ENCODE data around the gene RBM20. TPM values are rescaled to one million over a fixed set of nuclear protein-coding genes. Genes with fewer than 3 reads are reported as not detected.

The RBM20 gene
- total RNA-seq, 1 donor from 2014 or later, result 0.32 TPM

- no peaks in the 10 kb centered on the region for H3K79me2 ChIP-seq (ENCODE audit: low read depth)
- no peak overlapping the region for H2AFZ ChIP-seq (replicated peaks)
- no peaks in the 10 kb centered on the region for H3K36me3 ChIP-seq
- H3F3A ChIP-seq (ENCODE audit: low read depth), result no peaks in the 10 kb centered on the region
- H3K4me1 Mint-ChIP-seq, result peaks cover 9% of the 10 kb centered on the region
- H3K9me3 ChIP-seq (ENCODE audit: low read depth), result no peaks in the 10 kb centered on the region
- no peaks in the 10 kb centered on the region for H3K9me3 Mint-ChIP-seq
- DNase-seq (ENCODE audit: low spot score), result no peak
- no peak overlapping the region for H3K4me3 Mint-ChIP-seq
- H3K4me2 ChIP-seq, result no peak overlapping the region
- H3K27me3 ChIP-seq, result no peaks in the 10 kb centered on the region
- TF ChIP-seq CTCF (IDR thresholded peaks at IDR 0.05) (no peak), EZH2phosphoT487 (IDR thresholded peaks at IDR 0.05) (no peak), EZH2 (IDR thresholded peaks at IDR 0.05) (no peak)
- no peak overlapping the region for H3K27ac ChIP-seq
- no peak overlapping the region for H3K27ac Mint-ChIP-seq
- no peaks in the 10 kb centered on the region for H3K36me3 Mint-ChIP-seq
- peaks cover 2% of the 10 kb centered on the region for H3K27me3 Mint-ChIP-seq (ENCODE audit: insufficient read depth, low read depth)
- no peak overlapping the region for H3K4me3 ChIP-seq
- H4K20me1 ChIP-seq (ENCODE audit: low read depth), result no peaks in the 10 kb centered on the region
- H3K4me1 ChIP-seq, result no peaks in the 10 kb centered on the region
- no peak overlapping the region for H3K9ac ChIP-seq
These were observed 158.0 kb downstream of the RBM20 start for GRCh38 chr10:110802090-110802489.

DNA sequence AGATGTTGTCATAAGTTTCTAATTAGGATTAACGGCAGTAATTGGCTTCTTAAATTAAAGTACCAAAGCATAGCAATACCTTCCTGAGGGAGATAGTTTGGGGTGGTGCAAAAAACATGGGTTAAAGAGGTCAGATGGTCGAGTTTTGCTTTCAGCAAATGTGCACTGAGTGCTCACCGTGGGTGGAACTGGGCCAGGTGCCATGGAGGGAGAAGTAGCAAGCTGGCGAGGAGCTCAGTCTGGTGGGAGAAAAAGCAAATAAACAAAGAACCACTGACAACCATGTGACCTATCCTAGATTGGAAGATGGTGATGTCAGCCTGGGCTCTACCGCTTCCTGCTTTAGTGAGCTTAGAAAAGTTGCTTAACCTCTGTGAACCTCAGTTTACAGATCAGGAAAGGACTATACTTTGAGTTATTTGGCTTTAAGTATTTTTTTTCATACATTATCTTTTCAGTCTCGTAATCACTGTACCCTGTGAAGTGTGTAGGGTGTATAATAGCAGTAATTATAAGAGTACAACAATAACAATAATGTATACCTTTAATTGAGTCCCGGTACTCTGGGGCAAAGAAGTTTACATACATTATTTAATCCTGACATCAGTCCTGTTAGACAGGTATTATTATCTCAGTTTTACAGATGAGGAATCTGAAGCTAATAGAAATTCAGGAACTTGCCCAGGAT lies 158.6 kb downstream of the RBM20 start:
- Histone ChIP-seq H3K4me1 (no peaks in the 10 kb centered on the region), H3K4me3 (no peak overlapping the region), H3K9ac (no peak overlapping the region), H4K20me1 (ENCODE audit: low read depth) (no peaks in the 10 kb centered on the region), H3K27me3 (no peaks in the 10 kb centered on the region), H3K4me2 (no peak overlapping the region), H2AFZ (replicated peaks) (no peak overlapping the region), H3K27ac (no peak overlapping the region), H3K79me2 (ENCODE audit: low read depth) (no peaks in the 10 kb centered on the region), H3K9me3 (ENCODE audit: low read depth) (no peaks in the 10 kb centered on the region), H3K36me3 (no peaks in the 10 kb centered on the region), H3F3A (ENCODE audit: low read depth) (no peaks in the 10 kb centered on the region)
- Mint-ChIP-seq H3K27ac (peak overlapping the region; percentile 29), H3K4me1 (peaks cover 9% of the 10 kb centered on the region), H3K9me3 (no peaks in the 10 kb centered on the region), H3K27me3 (ENCODE audit: insufficient read depth, low read depth) (peaks cover 2% of the 10 kb centered on the region), H3K4me3 (no peak overlapping the region), H3K36me3 (no peaks in the 10 kb centered on the region)
- no peak for TF ChIP-seq EZH2phosphoT487 (IDR thresholded peaks at IDR 0.05)
- TF ChIP-seq CTCF (IDR thresholded peaks at IDR 0.05), result no peak
- no peak for TF ChIP-seq EZH2 (IDR thresholded peaks at IDR 0.05)
- no peak for DNase-seq (ENCODE audit: low spot score)

GRCh38 chr10:110803239-110803749 lies 159.2 kb downstream of the RBM20 start:
- Histone ChIP-seq H3K36me3 (no peaks in the 10 kb centered on the region), H3K27me3 (no peaks in the 10 kb centered on the region), H4K20me1 (ENCODE audit: low read depth) (no peaks in the 10 kb centered on the region), H3K79me2 (ENCODE audit: low read depth) (no peaks in the 10 kb centered on the region), H3K9ac (no peak overlapping the region), H3K4me1 (no peaks in the 10 kb centered on the region), H3K9me3 (ENCODE audit: low read depth) (no peaks in the 10 kb centered on the region), H2AFZ (replicated peaks) (no peak overlapping the region), H3K4me3 (no peak overlapping the region), H3K27ac (no peak overlapping the region), H3K4me2 (no peak overlapping the region), H3F3A (ENCODE audit: low read depth) (no peaks in the 10 kb centered on the region)
- no peak for TF ChIP-seq CTCF (IDR thresholded peaks at IDR 0.05)
- TF ChIP-seq EZH2phosphoT487 (IDR thresholded peaks at IDR 0.05), result no peak
- TF ChIP-seq EZH2 (IDR thresholded peaks at IDR 0.05), result no peak
- peaks cover 2% of the 10 kb centered on the region for H3K27me3 Mint-ChIP-seq (ENCODE audit: insufficient read depth, low read depth)
- H3K4me1 Mint-ChIP-seq, result peaks cover 9% of the 10 kb centered on the region
- no peak for DNase-seq (ENCODE audit: low spot score)
- no peaks in the 10 kb centered on the region for H3K9me3 Mint-ChIP-seq
- no peaks in the 10 kb centered on the region for H3K36me3 Mint-ChIP-seq
- no peak overlapping the region for H3K4me3 Mint-ChIP-seq
- H3K27ac Mint-ChIP-seq, result no peak overlapping the region

All from neural progenitor cell (in vitro differentiated cells).